CD4-positive, alpha-beta T cell treated with Interleukin-17A for 1 hour (primary cell): ENCODE results near the gene FOXD2.
"Not testable (repeated sequence)": the region's sequence is repeated elsewhere in the genome, so short reads cannot be mapped to it uniquely, and the experiment has no call there.

ENCODE experiments used
- DNase-seq: peaks from one replicate; pipeline ENCODE4 v3.0.0-alpha.2; 2020

Gene FOXD2

GRCh38 chr1:47440599-47441081 is 2.8 kb downstream of the FOXD2 start:
- no peak for DNase-seq

DNA sequence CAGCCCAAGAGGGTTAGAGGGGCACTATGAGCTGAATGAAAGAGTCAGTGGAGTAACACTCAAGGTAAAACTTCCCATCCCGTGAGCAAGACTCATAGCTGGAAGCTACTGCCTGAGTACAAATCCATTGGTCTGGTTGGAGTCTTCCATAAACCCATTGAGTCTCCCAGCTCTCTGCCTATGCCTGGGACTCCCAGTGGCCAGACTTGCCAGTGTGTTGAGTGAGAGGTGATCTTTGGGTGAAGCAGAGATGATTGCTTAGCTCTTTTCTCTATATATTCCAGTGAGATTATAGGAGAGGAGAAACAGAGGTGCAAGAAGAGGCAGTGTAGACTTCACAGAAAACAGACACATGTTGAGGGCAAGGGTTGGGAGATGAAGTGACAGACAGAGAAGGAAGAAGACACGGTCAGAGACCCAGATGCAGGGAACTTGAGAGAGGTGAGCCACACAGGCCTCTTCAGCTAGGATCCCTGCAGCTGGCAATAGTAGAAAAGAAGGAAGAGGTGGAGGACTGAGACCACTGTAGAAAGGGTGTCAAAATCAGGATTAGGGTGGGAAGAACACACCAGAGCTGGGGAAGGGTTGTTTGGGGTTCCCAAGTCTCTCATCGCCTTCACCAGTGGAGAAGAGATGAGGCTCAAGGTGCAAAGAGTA is 3.7 kb downstream of the FOXD2 start:
- no peak for DNase-seq

DNA sequence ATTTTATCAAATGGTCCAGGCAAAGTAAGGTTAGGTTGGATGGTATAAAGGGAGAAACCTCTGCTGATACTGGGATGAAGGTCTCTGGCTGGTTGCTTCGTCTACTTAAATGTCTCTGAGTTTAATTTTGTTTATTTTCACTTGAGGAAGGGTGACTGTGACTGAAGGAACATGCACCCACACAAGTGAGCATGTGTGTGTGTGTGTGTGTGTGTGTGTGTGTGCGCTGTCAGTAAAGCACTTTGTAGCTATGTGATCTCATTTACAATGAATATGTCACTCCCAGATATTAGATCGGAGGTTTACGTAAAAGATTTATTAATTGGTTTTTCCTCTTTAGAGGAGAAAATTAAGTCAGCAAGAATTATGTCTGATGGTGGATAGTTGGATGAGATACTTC is 4.4 kb downstream of the FOXD2 start:
- DNase-seq, result no peak

GRCh38 chr1:47442842-47443529 is 5.1 kb downstream of the FOXD2 start:
- DNase-seq, result no peak

DNA sequence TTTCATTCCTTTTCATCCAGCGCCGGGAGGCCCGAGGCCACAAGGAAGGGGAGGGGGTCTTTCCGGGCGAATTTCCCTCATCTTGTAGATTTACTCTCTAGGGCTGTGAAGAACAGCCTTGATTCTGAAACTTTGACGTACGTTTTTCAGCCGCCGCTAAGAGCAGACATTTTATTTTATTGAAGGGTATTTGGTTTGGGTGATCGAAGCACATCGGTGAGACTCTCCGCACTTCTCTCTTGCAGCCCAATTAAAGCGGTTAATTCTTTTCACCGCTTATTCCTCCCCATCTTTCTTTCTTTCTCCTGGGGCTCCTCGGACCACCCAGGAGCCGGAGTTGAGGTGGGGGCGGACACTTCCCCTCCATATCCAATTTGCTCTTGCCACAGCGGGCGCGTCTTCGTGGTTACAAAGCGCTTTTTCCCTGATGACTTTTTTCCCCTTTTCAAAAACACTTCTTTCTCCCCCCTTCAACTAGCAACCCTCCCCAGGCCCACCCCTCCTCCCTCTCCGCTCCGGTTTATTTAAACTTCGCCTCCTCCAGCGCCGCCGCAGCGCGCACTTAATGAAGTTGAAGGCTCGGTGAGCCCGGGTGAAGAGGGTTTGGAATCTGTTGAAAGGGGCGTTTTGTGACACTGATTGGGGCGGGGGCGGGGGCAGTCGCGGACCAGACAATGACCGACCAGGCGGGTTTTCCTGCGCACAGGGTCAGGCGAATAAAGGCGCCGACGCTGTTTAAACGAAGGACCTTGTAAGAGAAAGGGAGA is 5.9 kb downstream of the FOXD2 start:
- no peak for DNase-seq

DNA sequence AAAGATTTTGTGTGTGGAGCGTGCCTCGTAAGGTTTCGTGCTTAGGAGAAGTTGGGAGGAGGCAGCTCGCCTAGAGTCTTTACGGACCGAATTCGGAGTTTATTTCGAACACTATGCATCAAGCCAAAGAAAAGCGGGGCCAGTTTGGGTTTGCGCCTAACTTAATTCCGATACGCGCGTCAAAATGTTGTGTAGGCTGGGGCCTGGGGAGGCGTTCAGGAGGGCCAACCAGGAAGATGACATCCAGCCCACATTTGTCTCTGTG is 6.4 kb downstream of the FOXD2 start:
- no peak for DNase-seq

- DNase-seq, result peak; percentile 31
These were observed 7.0 kb downstream of the FOXD2 start for GRCh38 chr1:47444562-47445465.

- no peak for DNase-seq
These were observed 8.1 kb downstream of the FOXD2 start for GRCh38 chr1:47445823-47446550.

DNA sequence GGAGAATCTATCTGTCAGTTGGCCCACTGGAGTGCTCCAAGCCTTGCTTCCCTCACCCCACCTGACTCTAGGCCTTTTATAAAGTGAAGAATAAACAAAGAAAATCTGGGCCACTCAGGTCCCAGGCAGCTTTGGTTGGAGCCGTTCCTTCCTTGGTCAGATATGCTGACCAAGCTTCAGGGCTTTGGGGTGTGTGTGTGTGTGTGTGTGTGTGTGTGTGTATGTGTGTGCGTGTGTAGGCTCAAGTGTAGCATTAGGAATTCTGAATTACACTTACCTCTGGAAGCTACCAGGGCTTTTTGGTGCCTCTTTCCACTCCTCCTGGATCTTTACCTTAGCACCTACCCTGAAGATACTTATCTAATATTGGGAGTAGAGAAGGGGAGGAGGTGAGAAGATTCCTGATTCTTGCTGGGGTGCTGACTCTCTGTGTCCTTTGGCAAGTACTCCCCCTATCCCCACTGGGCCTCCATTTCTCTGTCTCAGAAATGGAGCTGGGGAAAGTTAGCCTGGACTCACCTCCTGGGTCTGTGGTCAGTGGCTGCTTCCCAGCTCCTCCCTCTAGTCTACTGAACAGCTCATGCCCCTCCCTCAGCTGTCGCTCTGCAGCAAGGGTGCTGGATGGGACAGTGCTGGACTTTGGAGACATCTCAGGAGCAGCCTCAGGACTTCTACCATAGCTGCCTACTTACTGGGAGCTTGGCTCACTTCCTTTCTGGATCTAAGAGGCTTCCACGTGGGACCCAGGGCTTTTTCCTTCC is 10.8 kb downstream of the FOXD2 start:
- DNase-seq, result no peak

GRCh38 chr1:47449822-47450552 is 12.1 kb downstream of the FOXD2 start:
- no peak for DNase-seq

DNA sequence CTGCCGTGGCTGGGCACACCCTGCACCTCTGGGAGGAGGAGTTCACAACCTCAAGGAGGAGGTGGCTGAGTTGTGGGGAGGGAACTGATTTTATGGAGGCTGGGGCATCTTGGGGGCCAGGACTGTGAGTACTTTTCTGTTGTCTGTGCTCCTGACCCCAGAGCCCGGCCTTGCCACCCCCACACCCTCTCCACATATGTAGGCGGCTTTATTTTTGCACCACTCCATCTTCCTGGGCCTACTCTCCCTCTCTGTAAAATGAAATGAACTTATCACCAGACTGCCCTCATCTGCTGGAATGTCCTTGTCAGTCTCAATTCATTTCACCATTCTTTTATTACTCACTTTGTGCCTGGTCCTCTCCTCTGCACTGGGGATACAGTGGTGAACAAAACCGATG is 12.8 kb downstream of the FOXD2 start:
- no peak for DNase-seq

GRCh38 chr1:47452426-47452825 is 14.6 kb downstream of the FOXD2 start:
- DNase-seq, result no peak

GRCh38 chr1:47453910-47454309 is 16.1 kb downstream of the FOXD2 start:
- not testable (repeated sequence) for DNase-seq

DNA sequence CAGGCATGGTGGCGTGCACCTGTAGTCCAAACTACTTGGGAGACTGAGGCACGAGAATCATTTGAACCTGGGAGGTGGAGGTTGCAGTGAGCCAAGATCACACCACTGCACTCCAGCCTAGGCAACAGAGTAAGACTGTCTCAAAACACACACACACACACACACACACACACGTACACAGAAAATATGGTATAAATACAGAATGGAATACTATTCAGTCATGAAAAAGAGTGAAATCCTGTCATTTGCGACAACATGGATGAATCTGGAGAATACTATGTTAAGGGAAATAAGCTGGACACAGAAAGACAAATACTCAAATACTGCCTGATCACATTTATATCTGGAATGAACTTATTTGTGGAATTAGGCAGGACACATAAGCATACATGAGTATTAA is 18.4 kb downstream of the FOXD2 start:
- DNase-seq, result no peak

DNA sequence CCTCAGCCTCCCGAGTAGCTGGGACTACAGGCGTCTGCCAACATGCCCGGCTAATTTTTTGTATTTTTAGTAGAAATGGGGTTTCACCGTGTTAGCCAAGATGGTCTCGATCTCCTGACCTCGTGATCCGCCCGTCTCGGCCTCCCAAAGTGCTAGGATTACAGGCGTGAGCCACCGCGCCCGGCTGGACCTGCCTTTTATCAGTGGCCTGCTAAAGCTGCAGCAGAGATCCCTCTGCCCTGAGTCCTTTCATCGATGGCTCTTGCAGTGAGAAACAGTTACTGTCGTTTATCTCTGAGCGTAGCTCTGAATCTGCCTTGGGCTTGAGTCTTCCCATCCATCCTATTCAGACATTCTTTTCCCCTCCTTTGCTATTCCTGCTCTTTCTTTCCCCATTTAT is 19.7 kb downstream of the FOXD2 start:
- DNase-seq, result not testable (repeated sequence)

GRCh38 chr1:47459253-47459788 is 21.5 kb downstream of the FOXD2 start:
- no peak for DNase-seq

DNA sequence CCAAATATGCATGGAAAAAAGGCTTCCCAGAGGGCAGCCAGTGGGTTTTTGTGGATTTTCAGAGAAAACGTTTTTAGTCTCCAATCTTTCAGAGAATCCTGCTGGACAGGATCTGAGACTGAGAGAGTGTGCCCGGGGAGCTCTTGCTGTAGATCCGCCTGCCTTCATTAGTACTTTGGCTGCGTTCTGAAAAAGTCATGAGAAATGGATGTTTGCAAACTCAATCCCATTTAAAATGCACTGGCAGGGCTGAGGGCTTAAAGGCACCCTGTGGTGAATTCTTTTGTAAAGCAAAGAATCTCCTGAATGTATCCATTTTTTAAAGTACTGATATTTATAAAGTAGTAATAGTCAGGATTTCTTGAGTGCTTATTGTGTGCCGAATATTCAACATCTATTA is 22.2 kb downstream of the FOXD2 start:
- no peak for DNase-seq

- DNase-seq, result no peak
These were observed 22.6 kb downstream of the FOXD2 start for GRCh38 chr1:47460456-47460855.

GRCh38 chr1:47465605-47466004 is 27.8 kb downstream of the FOXD2 start:
- DNase-seq, result no peak

DNA sequence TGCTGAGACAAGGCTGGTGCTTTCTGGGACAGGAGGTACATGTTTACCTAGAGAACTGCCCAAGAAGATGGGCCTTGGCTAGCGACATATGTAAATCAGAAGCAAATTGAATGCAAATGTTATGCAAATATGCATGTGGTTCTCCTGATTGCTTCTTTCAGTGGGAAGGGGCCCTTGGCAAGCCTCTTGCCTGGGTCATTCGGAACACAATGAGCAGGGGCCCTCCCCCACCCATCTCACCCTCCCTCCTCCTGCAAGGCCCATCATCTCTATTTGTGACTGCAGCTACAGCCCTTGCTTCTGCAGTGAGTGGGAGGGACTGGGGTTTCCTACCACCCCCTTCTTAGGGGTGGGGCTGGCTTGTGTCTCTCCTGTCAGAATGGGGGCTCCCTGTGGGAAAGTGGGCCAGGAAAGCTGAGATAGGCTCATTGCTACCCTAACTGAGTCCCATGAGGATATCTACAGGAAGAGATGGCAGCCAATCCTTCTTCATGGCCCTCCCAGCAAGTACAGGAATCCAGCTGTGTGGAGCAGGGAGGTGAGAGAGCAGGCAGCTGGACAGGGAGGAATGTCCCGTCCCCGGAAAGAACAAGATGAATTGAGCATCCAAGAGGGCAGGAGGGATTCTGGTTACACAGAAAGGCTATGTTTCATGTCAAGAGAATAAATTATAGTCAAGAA is 31.0 kb downstream of the FOXD2 start:
- DNase-seq, result no peak
